KBM-7 (cell line): ENCODE measurements around the gene MYO15B.
A peak's percentile ranks its signal among the peaks of the same experiment; 100 is the strongest.
"Not testable (repeated sequence)": the region's sequence is repeated elsewhere in the genome, so short reads cannot be mapped to it uniquely, and the experiment has no call there.

Experiments
- DNase-seq: peaks from one replicate; pipeline ENCODE4 v3.0.0-alpha.2; 2015
- in situ Hi-C: fragments of 300-500 bp; cut with MboI; formaldehyde crosslinking; loops from 2 replicates; pipeline ENCODE4 v1.14.3; 2020; ENCODE audit warnings: low sequenced_read_pairs, low pct_unique_long_range_greater_than_20kb, mixed read lengths

Gene MYO15B

DNA sequence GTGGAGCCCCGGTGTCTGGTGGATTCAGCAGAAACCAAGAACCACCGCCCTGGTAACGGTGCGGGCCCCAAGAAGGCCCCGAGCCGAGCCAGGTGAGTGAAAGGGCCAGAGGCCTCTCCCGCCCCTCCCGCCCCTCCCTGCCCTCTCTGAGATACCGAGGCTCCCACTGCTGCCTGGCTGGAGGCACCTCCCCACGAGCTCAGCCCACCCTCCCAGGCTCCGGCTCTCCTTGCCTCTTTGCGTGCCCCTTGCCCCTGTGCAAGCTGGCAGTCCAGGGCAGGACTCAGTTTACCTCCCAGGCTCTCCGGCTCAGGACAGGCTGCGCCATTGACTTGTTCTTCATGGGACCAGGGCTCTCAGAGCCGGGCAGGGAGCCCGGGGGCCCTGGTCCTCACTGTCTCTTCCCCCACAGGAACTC, 14.1 kb upstream of the MYO15B start:
- no peak for DNase-seq
- in situ Hi-C loops, result no loop called here

- DNase-seq, result no peak
- in situ Hi-C loops, result no loop called here
Observed at GRCh38 chr17:75573994-75574393, 13.6 kb upstream of the MYO15B start.

- DNase-seq, result no peak
Observed at GRCh38 chr17:75574404-75575036, 13.1 kb upstream of the MYO15B start.

DNA sequence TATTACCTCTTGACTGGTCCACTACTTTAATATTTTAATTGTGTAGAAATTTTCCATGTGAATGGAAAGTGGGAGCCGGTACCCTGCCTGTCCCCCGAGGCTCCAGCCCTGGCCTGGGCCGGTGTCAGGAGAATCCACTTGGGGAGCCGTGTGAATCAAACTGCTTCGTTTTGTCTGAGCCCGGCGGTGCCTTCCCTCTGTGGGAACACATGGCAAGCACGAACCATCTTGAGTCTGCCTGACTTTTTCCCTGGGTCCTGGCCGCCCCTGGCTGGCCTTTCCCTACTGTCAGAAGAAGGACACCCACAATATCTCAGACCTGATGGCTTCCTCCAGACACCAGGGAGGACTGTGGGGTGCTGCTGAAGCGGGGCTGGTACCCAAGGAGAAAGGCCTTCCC, 12.4 kb upstream of the MYO15B start:
- DNase-seq, result no peak
- in situ Hi-C loops, result no loop called here

More at GRCh38 chr17:75574404-75575036, 13.1 kb upstream of the MYO15B start:
- in situ Hi-C loops, result no loop called here

DNA sequence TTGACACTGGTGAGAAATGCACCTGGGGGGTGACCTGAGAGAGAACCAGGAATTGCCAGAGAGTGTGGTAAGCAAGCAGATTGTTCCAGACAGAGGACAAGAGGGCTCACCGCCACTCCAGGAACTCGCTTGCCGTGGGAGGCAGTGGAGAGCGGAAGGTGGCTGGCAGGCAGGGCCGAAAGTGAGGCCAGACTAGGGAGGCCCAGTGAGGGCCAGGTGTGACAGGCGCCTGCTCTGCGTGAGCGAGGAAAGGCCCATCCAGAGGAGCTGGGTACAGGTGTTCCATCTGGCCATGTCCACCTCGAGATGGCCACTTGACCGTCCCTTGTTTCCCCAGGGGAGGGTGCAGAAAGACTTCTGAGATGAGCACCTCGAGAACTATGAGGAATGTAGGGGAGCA, 11.9 kb upstream of the MYO15B start:
- in situ Hi-C loops, result no loop called here
- no peak for DNase-seq

DNA sequence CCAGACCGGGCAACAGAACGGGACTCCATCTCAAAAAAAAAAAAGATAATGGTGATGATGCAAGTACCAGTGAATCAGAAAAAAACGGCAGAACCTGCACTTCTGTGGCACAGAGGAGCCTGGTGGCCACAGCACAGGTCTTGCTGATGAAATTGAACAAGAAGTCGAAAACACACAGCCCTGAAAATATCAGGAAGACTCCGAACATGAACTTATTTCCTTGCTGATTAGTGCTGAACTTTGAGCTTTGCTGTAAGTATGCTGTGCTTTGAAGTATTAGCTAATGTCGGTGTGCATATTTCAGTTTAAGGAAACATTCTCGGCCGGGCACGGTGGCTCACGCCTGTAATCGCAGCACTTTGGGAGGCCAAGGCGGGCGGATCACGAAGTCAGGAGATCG, 10.9 kb upstream of the MYO15B start:
- in situ Hi-C loops, result no loop called here
- no peak for DNase-seq

DNA sequence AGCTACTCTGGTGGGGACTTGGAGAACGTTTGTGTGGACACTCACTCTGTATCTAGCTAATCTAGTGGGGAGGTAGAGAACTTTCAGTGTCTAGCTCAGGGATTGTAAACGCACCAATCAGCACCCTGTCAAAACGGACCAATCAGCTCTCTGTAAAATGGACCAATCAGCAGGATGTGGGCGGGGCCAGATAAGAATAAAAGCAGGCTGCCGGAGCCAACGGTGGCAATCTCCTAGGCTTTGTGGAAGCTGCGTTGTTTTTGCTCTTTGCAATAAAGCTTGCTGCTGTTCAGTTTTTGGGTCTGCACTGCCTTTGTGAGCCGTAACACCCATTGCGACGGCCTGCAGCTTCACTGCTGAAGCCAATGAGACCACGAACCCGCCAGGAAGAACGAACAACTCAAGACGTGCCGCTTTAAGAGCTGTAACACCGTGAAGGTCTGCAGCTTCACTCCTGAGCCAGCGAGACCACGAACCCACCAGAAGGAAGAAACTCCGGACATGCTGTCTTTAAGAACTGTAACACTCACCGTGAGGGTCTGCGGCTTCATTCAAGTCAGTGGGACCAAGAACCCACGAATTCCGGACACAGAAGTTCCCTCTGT, 6.4 kb upstream of the MYO15B start:
- peak; percentile 39 for DNase-seq
- in situ Hi-C loops, result not testable (repeated sequence)

- in situ Hi-C loops, DNase-seq: not testable (repeated sequence)
Observed at GRCh38 chr17:75583197-75583596, 4.4 kb upstream of the MYO15B start.

GRCh38 chr17:75584849-75585175, 2.8 kb upstream of the MYO15B start:
- no peak for DNase-seq
- in situ Hi-C loops, result no loop called here

- peak; percentile 26 for DNase-seq
Observed at GRCh38 chr17:75588596-75589011, 1.0 kb downstream of the MYO15B start.

DNA sequence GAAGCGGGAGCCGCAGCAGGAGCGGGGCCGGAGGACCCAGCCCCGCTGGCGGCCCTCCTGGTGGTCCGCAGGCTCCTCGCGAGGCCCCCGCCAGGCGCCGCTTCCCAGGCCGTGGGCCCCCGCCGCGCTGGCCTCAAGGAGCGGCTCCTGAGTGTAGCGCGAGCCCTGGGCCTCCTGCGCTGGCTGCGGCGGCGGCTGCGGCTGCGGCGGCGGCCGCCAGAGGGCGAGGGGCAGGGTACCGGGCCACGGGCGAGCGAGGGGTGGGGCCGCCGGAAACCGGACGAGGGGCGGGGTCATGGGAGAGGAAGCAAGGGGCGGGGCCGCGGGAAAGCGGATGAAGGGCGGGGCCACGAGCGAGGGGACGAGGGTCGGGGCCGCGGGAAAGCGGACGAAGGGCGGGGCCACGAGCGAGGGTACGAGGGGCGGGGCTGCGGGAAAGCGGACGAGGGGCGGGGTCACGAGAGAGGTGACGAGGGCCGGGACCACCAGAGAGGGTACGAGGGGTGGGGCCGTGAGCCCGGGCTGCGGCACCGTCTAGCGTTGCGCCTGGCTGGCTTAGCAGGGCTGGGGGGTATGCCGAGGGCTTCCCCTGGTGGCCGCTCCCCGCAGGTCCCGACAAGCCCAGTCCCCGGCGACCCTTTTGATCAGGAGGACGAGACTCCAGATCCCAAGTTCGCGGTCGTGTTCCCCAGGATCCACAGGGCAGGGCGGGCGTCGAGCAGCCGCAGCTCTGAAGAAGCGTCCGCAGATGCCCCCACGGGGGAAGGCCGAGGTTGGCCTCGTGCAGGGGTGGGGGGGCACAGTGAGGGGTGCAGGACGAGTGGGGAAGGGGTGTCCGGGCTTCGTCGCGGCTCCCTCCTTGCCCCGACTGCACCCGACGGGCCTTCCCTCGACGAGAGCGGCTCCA, 1.7 kb downstream of the MYO15B start:
- in situ Hi-C loops, result no loop called here
- peak; percentile 76 for DNase-seq

More at GRCh38 chr17:75588596-75589011, 1.0 kb downstream of the MYO15B start:
- in situ Hi-C loops, result no loop called here

DNA sequence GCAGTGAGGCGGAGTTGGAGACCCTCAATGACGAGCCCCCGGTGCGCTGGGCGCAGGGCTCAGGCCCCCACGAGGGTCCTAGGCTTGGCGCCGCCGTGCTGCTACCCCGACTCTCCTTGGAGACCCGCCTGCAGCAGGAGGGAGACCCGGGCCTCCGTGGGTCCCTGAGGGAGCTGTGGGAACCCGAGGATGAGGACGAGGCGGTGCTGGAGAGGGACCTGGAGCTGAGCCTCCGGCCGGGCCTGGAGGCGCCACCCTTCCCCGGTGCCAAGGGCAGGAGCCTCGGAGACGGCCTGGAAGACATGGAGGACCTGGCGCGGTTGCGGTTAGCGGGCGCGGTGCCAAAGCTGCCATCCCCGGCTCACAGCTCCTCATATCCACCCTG, 2.3 kb downstream of the MYO15B start:
- in situ Hi-C loops, result no loop called here
- no peak for DNase-seq

DNA sequence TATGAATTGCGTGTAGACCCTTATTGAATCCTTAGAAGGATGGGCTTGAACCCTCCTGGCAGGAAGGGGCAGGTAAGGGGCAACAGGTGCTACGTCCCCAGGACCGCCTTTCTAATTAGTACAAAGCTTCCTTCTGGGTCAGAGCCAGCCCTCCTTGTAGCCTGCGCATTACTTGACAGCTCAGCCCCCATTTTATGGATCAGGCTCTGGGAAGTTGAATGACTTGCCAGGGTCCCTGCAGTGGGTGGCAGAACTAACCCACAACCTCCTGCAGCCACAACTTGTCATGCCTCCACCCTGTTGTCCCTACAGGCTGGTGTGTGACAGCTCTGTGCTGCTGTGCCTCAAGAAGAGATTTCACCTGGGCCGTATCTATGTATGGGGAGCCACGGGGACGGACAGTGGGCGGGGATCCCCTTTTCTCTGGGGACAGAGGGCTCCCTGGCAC, 2.7 kb downstream of the MYO15B start:
- in situ Hi-C loops, result no loop called here
- DNase-seq, result no peak

GRCh38 chr17:75590849-75591721, 3.5 kb downstream of the MYO15B start:
- in situ Hi-C loops, result no loop called here
- no peak for DNase-seq

GRCh38 chr17:75591722-75592302, 4.2 kb downstream of the MYO15B start:
- in situ Hi-C loops, result no loop called here
- DNase-seq, result no peak

DNA sequence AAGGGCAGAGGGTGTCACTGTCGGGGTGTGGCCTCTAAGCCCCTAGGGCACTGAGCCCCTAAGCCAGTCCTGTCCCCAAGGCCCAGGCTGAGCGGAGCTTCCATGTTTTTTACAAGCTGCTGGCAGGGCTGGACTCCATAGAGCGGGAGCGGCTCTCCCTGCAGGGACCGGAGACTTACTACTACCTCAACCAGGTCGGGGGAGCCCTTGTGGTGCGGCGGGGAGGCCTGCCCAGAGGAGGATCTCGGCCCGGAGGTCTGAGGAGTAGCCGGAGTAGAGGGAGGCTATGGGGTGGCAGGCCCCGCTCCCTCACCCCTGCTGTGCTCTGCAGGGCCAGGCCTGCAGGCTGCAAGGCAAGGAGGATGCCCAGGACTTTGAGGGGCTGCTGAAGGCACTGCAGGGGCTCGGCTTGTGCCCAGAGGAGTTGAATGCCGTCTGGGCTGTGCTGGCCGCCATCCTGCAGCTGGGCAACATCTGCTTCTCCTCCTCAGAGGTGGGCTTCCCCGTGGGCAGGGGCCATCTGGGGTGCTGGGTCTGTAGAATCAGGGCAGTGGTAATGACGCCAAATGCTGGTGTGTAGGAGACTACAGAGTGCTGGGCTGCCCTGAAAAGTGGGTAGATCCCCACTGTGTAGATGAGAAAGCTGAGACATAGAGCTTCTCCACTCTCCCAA, 4.9 kb downstream of the MYO15B start:
- in situ Hi-C loops, result no loop called here

GRCh38 chr17:75593430-75593829, 5.8 kb downstream of the MYO15B start:
- in situ Hi-C loops, result not testable (repeated sequence)

More for the DNA sequence above, 4.9 kb downstream of the MYO15B start:
- no peak for DNase-seq

DNA sequence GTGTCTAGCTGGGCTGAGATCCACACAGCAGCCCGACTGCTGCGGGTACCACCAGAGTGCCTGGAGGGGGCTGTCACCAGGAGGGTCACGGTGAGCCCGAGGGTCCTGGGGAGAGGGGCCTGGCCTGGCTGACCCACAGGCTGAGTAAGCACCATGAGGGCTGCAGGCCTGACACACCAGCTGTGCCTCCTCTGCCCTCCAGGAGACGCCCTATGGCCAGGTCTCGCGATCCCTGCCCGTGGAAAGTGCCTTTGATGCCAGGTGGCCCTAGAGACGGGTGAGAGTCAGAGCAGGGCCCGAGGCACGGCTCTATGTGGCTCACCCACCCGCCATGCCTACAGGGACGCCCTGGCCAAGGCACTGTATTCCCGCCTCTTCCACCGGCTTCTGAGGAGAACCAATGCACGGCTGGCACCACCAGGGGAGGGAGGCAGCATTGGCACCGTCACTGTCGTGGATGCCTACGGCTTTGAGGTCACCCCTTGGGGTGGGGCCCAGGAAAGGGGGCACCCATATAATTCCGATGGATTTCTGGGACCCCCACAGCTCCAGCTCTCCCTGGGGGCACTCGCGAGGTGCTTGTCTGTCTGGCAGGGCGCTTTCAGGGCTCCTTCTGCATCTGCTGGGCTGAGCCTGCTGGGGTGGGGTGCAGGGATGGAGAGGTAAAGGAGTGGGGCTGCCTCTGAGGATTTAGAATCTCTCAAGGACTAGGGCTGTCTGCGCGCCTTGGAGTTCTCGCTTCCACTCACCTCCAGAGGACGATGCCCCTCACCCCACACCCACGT, 7.1 kb downstream of the MYO15B start:
- no peak for DNase-seq
- in situ Hi-C loops, result no loop called here

More at GRCh38 chr17:75593430-75593829, 5.8 kb downstream of the MYO15B start:
- DNase-seq, result not testable (repeated sequence)
